Tibial artery (tissue), 4 donors: ENCODE data around the gene SUPV3L1.

Source experiments
- DNase-seq, 2 donors: peaks; one replicate each; pipeline ENCODE4 v3.0.0-alpha.2; 2019
- H3K27ac ChIP-seq, 2 donors: fragments of 200-600 bp; sonication (generic) in 1 of 2; 1 replicate in 1 of 2; 2 replicates in 1 of 2; pipeline ENCODE4 v1.5.1; 2018 to 2019; ENCODE audit warnings: mild to moderate bottlenecking in 1 of 2
- H3K27me3 ChIP-seq, 2 donors: fragments of 200-600 bp; sonication (generic) in 1 of 2; one replicate each; pipeline versions ENCODE4 v1.5.1 to v1.6.0; 2016 to 2019
- H3K36me3 ChIP-seq, 3 donors: fragments of 200-600 bp; sonication (generic) in 2 of 3; one replicate each; pipeline ENCODE4 v1.5.1; 2016 to 2019; ENCODE audit warnings: mild to moderate bottlenecking in 2 of 3
- H3K4me1 ChIP-seq, 4 donors: fragments of 200-600 bp; sonication (generic) in 2 of 4; 1 replicate in 3 of 4; 2 replicates in 1 of 4; pipeline ENCODE4 v1.5.1; 2016 to 2019
- H3K4me3 ChIP-seq, 2 donors: fragments of 200-600 bp; sonication (generic) in 1 of 2; 1 replicate in 1 of 2; 2 replicates in 1 of 2; pipeline ENCODE4 v1.5.1; 2018 to 2019; ENCODE audit warnings: mild to moderate bottlenecking in 2 of 2
- H3K9me3 ChIP-seq, 3 donors: fragments of 200-600 bp; sonication (generic) in 1 of 3; one replicate each; pipeline ENCODE4 v1.5.1; 2016 to 2019
- intact Hi-C: fragments of 100-400 bp; cut with DNase I; formaldehyde crosslinking; loops from one replicate; pipeline ENCODE4 v1.15.0; 2023; ENCODE audit warnings: low total_unique reads
- TF ChIP-seq, protein P1 (sequence below), 2 experiments: fragments of 200-600 bp in 1 of 2; fragments of 450-650 bp in 1 of 2; IDR thresholded peaks; one replicate each; pipeline ENCODE4 v1.5.1; 2017 to 2019; ENCODE audit warnings: antibody characterized with exemption in 2 of 2, mild to moderate bottlenecking in 1 of 2, moderate library complexity in 1 of 2

The SUPV3L1 gene

DNA sequence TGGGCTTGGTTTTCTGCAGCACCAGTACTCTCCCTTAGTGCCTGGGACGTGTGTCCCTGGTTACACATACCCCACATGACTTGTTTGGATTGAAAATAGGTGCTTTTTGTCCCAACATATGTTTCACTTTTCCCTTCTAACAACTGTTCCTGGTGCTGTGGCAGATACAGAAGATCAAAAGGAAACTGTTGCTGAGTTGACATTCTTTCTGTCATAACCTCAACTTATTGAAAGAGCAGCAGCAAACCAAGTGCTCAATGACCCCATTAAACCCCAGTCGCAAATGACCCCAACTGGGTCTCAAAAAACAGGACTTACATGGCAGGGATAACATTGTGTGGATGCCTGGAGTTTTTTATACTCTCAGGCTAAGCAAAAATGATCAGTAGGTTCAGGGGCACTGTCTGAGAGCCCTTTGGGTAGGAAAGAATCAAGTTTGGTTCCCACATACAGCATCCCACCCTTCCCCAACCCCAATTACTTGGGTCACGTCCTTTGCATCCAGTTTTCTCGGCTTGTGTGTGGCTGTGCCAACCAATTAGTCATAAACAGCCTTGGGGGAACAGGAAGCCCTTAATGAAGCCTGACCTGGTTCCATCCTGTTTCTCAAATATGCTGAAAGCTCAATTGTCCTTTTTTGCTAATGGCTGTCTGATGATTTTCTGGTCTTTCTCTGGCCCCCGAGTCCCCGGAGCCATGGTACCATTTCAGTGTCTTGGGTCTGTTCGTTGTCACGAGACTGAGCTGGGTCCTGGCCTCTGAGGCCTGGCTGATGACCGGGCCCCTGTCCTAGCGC lies 45.0 kb downstream of the SUPV3L1 start:
- H3K27ac ChIP-seq: no peak overlapping the region
- peaks cover 0 to 11% of the 10 kb centered on the region in 2 donors for H3K27me3 ChIP-seq
- H3K4me1 ChIP-seq: peaks cover 0 to 10% (median 0%) of the 10 kb centered on the region in 4 donors
- H3K4me3 ChIP-seq: no peak overlapping the region
- TF ChIP-seq, protein P1, sequence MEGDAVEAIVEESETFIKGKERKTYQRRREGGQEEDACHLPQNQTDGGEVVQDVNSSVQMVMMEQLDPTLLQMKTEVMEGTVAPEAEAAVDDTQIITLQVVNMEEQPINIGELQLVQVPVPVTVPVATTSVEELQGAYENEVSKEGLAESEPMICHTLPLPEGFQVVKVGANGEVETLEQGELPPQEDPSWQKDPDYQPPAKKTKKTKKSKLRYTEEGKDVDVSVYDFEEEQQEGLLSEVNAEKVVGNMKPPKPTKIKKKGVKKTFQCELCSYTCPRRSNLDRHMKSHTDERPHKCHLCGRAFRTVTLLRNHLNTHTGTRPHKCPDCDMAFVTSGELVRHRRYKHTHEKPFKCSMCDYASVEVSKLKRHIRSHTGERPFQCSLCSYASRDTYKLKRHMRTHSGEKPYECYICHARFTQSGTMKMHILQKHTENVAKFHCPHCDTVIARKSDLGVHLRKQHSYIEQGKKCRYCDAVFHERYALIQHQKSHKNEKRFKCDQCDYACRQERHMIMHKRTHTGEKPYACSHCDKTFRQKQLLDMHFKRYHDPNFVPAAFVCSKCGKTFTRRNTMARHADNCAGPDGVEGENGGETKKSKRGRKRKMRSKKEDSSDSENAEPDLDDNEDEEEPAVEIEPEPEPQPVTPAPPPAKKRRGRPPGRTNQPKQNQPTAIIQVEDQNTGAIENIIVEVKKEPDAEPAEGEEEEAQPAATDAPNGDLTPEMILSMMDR (IDR thresholded peaks at IDR 0.05): no peak
- no peaks in the 10 kb centered on the region for H3K36me3 ChIP-seq
- H3K9me3 ChIP-seq: no peaks in the 10 kb centered on the region
- intact Hi-C loops: no loop called here
- no peak for DNase-seq

GRCh38 chr10:69225681-69226080 lies 45.6 kb downstream of the SUPV3L1 start:
- H3K27me3 ChIP-seq: peaks cover 0 to 8% of the 10 kb centered on the region in 2 donors
- TF ChIP-seq, protein P1 (IDR thresholded peaks at IDR 0.05): no peak
- no peak overlapping the region for H3K27ac ChIP-seq
- DNase-seq: no peak
- peaks cover 0 to 10% (median 0%) of the 10 kb centered on the region in 4 donors for H3K4me1 ChIP-seq
- H3K4me3 ChIP-seq: no peak overlapping the region
- no peaks in the 10 kb centered on the region for H3K36me3 ChIP-seq
- H3K9me3 ChIP-seq: no peaks in the 10 kb centered on the region
- intact Hi-C loops: no loop called here

GRCh38 chr10:69226919-69227450 lies 47.0 kb downstream of the SUPV3L1 start:
- TF ChIP-seq, protein P1 (IDR thresholded peaks at IDR 0.05): no peak
- H3K36me3 ChIP-seq: no peaks in the 10 kb centered on the region
- H3K9me3 ChIP-seq: no peaks in the 10 kb centered on the region
- no peak for DNase-seq
- H3K4me3 ChIP-seq: no peak overlapping the region
- peaks cover 0 to 10% (median 0%) of the 10 kb centered on the region in 4 donors for H3K4me1 ChIP-seq
- peaks cover 0 to 5% of the 10 kb centered on the region in 2 donors for H3K27me3 ChIP-seq
- H3K27ac ChIP-seq: no peak overlapping the region
- intact Hi-C loops: no loop called here

- no peak overlapping the region for H3K27ac ChIP-seq
- intact Hi-C loops: no loop called here
Observed at GRCh38 chr10:69228151-69228550, 48.1 kb downstream of the SUPV3L1 start.

GRCh38 chr10:69229616-69229916 lies 49.5 kb downstream of the SUPV3L1 start:
- Histone ChIP-seq H3K36me3 (no peaks in the 10 kb centered on the region), H3K27ac (no peak overlapping the region), H3K27me3 (peaks cover 0 to 5% of the 10 kb centered on the region in 2 donors), H3K4me3 (no peak overlapping the region), H3K9me3 (no peaks in the 10 kb centered on the region), H3K4me1 (peaks cover 0 to 7% (median 0%) of the 10 kb centered on the region in 4 donors)
- no peak for DNase-seq
- TF ChIP-seq, protein P1 (IDR thresholded peaks at IDR 0.05): no peak
- intact Hi-C loops: no loop called here

More at GRCh38 chr10:69228151-69228550, 48.1 kb downstream of the SUPV3L1 start:
- TF ChIP-seq, protein P1 (IDR thresholded peaks at IDR 0.05): no peak
- H3K27me3 ChIP-seq: peaks cover 0 to 5% of the 10 kb centered on the region in 2 donors
- H3K4me1 ChIP-seq: peaks cover 0 to 7% (median 0%) of the 10 kb centered on the region in 4 donors
- H3K9me3 ChIP-seq: no peaks in the 10 kb centered on the region
- no peaks in the 10 kb centered on the region for H3K36me3 ChIP-seq
- no peak overlapping the region for H3K4me3 ChIP-seq
- no peak for DNase-seq
